Kidney (tissue), 14 donors: ENCODE measurements around the gene PCDHGB7. TPM values are rescaled to one million over a fixed set of nuclear protein-coding genes. Genes with fewer than 3 reads are reported as not detected.
A peak's percentile ranks its signal among the peaks of the same experiment; 100 is the strongest.
"Not testable (repeated sequence)": the region's sequence is repeated elsewhere in the genome, so short reads cannot be mapped to it uniquely, and the experiment has no call there.

Experiments
- DNase-seq, 5 donors: peaks; one replicate each; pipeline ENCODE4 v3.0.0-alpha.2; 2013 to 2020
- FAIRE-seq: peaks from 2 replicates; lab custom pipeline; 2012; peaks lifted over from hg19 to GRCh38; lab: Jason Lieb, UNC
- H3K27ac ChIP-seq, 2 donors: one replicate each; pipeline ENCODE4 v1.7.0; 2013; ENCODE audit warnings: low read depth in 2 of 2, low read length in 2 of 2, inconsistent platforms in 1 of 2
- H3K27me3 ChIP-seq: one replicate; pipeline ENCODE4 v1.7.1; 2013; ENCODE audit warnings: low read length, inconsistent platforms; ENCODE audit not compliant: control insufficient read depth, insufficient read depth
- H3K36me3 ChIP-seq, 3 donors: one replicate each; pipeline versions ENCODE4 v1.7.0 to v1.7.1; 2013; ENCODE audit warnings: low read length in 3 of 3, control low read depth in 1 of 3, inconsistent platforms in 1 of 3; ENCODE audit not compliant: insufficient read depth in 3 of 3, control insufficient read depth in 2 of 3
- H3K4me1 ChIP-seq, 3 donors: one replicate each; pipeline versions ENCODE4 v1.7.0 to v1.7.1; 2013; ENCODE audit warnings: low read length in 3 of 3, inconsistent platforms in 1 of 3, low read depth in 1 of 3; ENCODE audit not compliant: control insufficient read depth in 2 of 3, insufficient read depth in 2 of 3
- H3K4me3 ChIP-seq, 3 donors: one replicate each; pipeline versions ENCODE4 v1.7.0 to v1.8.1; 2013; ENCODE audit warnings: low read length in 3 of 3, control low read depth in 1 of 3, inconsistent platforms in 1 of 3
- H3K9ac ChIP-seq, 3 donors: one replicate each; pipeline versions ENCODE4 v1.7.0 to v1.7.1; 2013; ENCODE audit warnings: low read length in 3 of 3, control low read depth in 1 of 3, inconsistent platforms in 1 of 3
- H3K9me3 ChIP-seq, 3 donors: one replicate each; pipeline versions ENCODE4 v1.7.0 to v1.7.1; 2013; ENCODE audit warnings: low read length in 3 of 3, control low read depth in 1 of 3, inconsistent platforms in 1 of 3; ENCODE audit not compliant: control insufficient read depth in 2 of 3, insufficient read depth in 1 of 3
- intact Hi-C: fragments of 100-400 bp; cut with DNase I; formaldehyde crosslinking; loops from one replicate; pipeline ENCODE4 v1.11.1; 2022
- polyA plus RNA-seq: library from polyadenylated mRNA; stranded (reverse); fragments of 350-450 nt; fragmentation: Illumina TruSeq; extraction: RNeasy Lipid Tissue Mini Kit (QIAGEN cat#74804); gene quantifications from one replicate; pipeline ENCODE4 v1.2.3, GENCODE V29; 2014; ENCODE audit warnings: low read depth, low replicate concordance; ENCODE audit not compliant: insufficient read depth
- total RNA-seq: library from RNA; stranded (reverse); fragmentation: NEBNext Ultra II Directional; extraction: Animal tissue kit (Norgen Biotek cat#: 25700); gene quantifications from one replicate; pipeline ENCODE4 v1.2.1, GENCODE V29; 2021
- TF ChIP-seq, protein P1 (sequence below): IDR thresholded peaks from 3 replicates; pipeline ENCODE4 v1.5.1; 2012; ENCODE audit warnings: mild to moderate bottlenecking, moderate library complexity, borderline replicate concordance; ENCODE audit not compliant: insufficient read depth; ENCODE audit errors: extremely low read depth
- donor health status: control.
- donor health status: control.
- donor health status: control.
- donor health status: control.
- donor health status: control.
- donor health status: DM: yes; HTN: yes; CAD: no.
- donor health status: Normal renal cell carcinoma (clear cell type).

Gene PCDHGB7
- total and polyA plus RNA-seq, 2 donors from 2014 or later: 1.0 to 15.1 TPM

DNA sequence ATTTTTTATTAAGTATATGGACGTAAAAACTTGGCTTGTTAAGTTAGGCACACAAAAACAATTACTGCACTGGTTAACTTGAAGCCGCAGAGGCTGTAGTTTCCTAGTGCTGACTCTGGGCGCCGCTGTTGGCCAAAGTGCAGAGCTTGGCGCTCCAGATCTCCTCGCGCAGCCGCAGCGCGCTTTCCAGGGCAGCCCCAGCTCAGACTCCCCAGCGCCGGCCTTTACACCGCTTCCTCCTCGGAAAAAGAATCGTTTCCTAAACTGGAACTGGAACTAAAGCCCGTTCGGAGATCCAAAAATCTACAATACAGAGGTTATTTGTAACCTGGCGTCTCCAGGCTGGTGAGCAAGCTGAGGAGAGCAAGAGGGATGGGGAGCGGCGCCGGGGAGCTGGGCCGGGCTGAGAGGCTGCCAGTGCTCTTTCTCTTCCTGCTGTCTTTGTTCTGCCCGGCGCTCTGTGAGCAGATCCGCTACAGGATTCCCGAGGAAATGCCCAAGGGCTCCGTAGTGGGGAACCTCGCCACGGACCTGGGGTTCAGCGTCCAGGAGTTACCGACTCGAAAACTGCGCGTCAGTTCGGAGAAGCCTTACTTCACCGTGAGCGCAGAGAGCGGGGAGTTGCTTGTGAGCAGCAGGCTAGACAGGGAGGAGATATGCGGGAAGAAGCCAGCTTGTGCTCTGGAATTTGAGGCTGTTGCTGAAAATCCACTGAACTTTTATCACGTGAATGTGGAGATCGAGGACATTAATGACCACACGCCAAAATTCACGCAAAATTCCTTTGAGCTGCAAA, 19.5 kb upstream of the PCDHGB7 start, which contains the start of gene PCDHGB5:
Gene PCDHGB5 (plus strand): TSS at position 192 of the 796 bp plus-strand sequence. CDS start 181 bp downstream, at position 373.
- Histone ChIP-seq H3K9me3 (peaks cover 2 to 49% (median 14%) of the 10 kb centered on the region in 3 donors), H3K4me3 (peak within 1 kb of the TSS in 2 of 3 donors; percentile 39 to 45)
- FAIRE-seq, H3K9ac ChIP-seq, H3K27ac ChIP-seq, H3K36me3 ChIP-seq, H3K27me3 ChIP-seq, intact Hi-C loops, H3K4me1 ChIP-seq: not testable (repeated sequence)
- DNase-seq: peak in 2 of 5 donors; percentile 27 to 36
- TF ChIP-seq, protein P1, sequence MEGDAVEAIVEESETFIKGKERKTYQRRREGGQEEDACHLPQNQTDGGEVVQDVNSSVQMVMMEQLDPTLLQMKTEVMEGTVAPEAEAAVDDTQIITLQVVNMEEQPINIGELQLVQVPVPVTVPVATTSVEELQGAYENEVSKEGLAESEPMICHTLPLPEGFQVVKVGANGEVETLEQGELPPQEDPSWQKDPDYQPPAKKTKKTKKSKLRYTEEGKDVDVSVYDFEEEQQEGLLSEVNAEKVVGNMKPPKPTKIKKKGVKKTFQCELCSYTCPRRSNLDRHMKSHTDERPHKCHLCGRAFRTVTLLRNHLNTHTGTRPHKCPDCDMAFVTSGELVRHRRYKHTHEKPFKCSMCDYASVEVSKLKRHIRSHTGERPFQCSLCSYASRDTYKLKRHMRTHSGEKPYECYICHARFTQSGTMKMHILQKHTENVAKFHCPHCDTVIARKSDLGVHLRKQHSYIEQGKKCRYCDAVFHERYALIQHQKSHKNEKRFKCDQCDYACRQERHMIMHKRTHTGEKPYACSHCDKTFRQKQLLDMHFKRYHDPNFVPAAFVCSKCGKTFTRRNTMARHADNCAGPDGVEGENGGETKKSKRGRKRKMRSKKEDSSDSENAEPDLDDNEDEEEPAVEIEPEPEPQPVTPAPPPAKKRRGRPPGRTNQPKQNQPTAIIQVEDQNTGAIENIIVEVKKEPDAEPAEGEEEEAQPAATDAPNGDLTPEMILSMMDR: peak; percentile 47

- Histone ChIP-seq H3K27me3 (no peaks in the 10 kb centered on the region), H3K27ac (no peak overlapping the region), H3K4me1 (no peaks in the 10 kb centered on the region), H3K4me3 (peak overlapping the region in 2 of 3 donors; percentile 39 to 45), H3K9ac (no peak overlapping the region), H3K36me3 (no peaks in the 10 kb centered on the region), H3K9me3 (peaks cover 3 to 50% (median 14%) of the 10 kb centered on the region in 3 donors)
- FAIRE-seq: no peak
- TF ChIP-seq, protein P1: no peak
- DNase-seq: no peak
- intact Hi-C loops: no loop called here
These were observed 18.9 kb upstream of the PCDHGB7 start for GRCh38 chr5:141398608-141399007.

- TF ChIP-seq, protein P1: no peak
- intact Hi-C loops: no loop called here
- FAIRE-seq (no peak), DNase-seq (no peak)
- Histone ChIP-seq H3K27ac (no peak overlapping the region), H3K27me3 (no peaks in the 10 kb centered on the region), H3K4me1 (no peaks in the 10 kb centered on the region), H3K4me3 (peak overlapping the region in 1 of 3 donors; percentile 25), H3K36me3 (no peaks in the 10 kb centered on the region), H3K9ac (no peak overlapping the region), H3K9me3 (peaks cover 3 to 54% (median 20%) of the 10 kb centered on the region in 3 donors)
These were observed 17.8 kb upstream of the PCDHGB7 start for GRCh38 chr5:141399555-141400258.
